Mucosa of stomach (tissue), 1 donor: Measurements from ENCODE around the gene SH3GL2.

Experiments
- H3K27me3 ChIP-seq: one replicate; pipeline ENCODE4 v1.7.0; 2013; ENCODE audit warnings: mild to moderate bottlenecking, low read length; ENCODE audit not compliant: control insufficient read depth, insufficient read depth
- H3K36me3 ChIP-seq: one replicate; pipeline ENCODE4 v1.7.0; 2013; ENCODE audit warnings: low read length; ENCODE audit not compliant: control insufficient read depth, insufficient read depth
- H3K4me1 ChIP-seq: one replicate; pipeline ENCODE4 v1.7.0; 2013; ENCODE audit warnings: mild to moderate bottlenecking, low read length; ENCODE audit not compliant: control insufficient read depth, insufficient read depth
- H3K4me3 ChIP-seq: one replicate; pipeline ENCODE4 v1.7.0; 2013; ENCODE audit warnings: low read length
- H3K9ac ChIP-seq: one replicate; pipeline ENCODE4 v1.7.0; 2013; ENCODE audit warnings: mild to moderate bottlenecking, low read length, moderate library complexity
- H3K9me3 ChIP-seq: one replicate; pipeline ENCODE4 v1.7.0; 2013; ENCODE audit warnings: mild to moderate bottlenecking, low read length, moderate library complexity; ENCODE audit not compliant: control insufficient read depth
- donor health status: Pancreatic carcinoma.

The SH3GL2 gene

DNA sequence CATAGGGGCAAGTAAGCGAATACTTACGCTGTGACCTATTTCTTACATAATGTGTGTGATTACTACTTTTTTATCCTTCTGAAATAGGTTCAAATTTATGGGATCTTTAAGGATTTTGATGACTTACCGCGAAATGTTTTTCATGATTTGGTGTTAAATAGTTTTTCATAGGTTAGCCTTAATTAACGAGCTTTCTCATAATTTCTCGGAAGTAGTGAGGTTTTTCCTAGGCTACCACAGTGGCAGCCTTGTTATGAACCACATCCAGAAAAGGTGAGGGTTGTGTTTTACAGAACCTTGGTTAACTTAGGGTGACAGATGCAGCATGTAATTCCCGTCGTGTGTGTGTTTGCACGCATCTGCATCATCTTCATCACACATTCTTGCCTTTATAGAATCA is 1.3 kb downstream of the SH3GL2 start:
- Histone ChIP-seq H3K27me3 (peaks cover 16% of the 10 kb centered on the region), H3K4me3 (no peak overlapping the region), H3K4me1 (no peaks in the 10 kb centered on the region), H3K9ac (no peak overlapping the region), H3K36me3 (no peaks in the 10 kb centered on the region), H3K9me3 (no peaks in the 10 kb centered on the region)

DNA sequence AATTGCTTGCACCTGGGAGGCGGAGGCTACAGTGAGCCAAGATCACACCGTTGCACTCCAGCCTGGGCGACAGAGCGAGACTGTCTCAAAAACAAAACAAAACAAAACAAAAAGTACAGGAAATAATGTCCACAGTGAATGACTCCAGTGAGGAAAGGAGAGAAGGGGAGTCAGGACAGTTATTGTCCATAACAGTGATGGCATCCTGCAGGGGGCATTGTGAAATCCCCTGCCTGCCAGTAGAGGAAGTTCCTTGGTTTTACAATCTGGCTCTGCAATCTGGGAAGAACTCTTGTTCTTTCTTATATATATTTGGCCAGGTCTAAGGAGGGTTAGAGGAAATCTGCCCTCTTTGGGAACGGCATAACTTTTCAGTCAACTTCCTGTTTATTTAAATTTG is 8.2 kb downstream of the SH3GL2 start:
- Histone ChIP-seq H3K27me3 (no peaks in the 10 kb centered on the region), H3K4me1 (no peaks in the 10 kb centered on the region), H3K9me3 (no peaks in the 10 kb centered on the region), H3K36me3 (no peaks in the 10 kb centered on the region), H3K4me3 (no peak overlapping the region), H3K9ac (no peak overlapping the region)

DNA sequence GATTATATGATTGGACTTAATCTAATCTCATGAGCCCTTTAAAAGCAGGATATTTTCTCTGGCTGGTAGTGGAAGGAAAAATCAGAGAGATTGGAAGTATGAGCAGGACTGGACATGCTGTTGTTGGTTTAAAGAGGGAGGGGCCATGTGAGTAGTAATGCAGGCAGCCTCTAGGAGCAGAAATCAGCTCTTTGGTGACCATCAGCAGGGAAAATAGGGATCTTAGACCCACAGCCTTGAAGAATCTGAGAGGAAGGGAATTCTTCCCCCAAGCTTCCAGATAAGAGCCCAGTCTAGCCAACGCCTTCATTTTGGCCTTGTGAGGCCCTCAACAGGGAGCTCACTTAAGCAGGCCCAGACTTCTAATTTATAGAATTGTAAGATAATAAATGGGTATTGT is 9.5 kb downstream of the SH3GL2 start:
- Histone ChIP-seq H3K27me3 (no peaks in the 10 kb centered on the region), H3K9ac (no peak overlapping the region), H3K4me3 (no peak overlapping the region), H3K9me3 (no peaks in the 10 kb centered on the region), H3K4me1 (no peaks in the 10 kb centered on the region), H3K36me3 (no peaks in the 10 kb centered on the region)

DNA sequence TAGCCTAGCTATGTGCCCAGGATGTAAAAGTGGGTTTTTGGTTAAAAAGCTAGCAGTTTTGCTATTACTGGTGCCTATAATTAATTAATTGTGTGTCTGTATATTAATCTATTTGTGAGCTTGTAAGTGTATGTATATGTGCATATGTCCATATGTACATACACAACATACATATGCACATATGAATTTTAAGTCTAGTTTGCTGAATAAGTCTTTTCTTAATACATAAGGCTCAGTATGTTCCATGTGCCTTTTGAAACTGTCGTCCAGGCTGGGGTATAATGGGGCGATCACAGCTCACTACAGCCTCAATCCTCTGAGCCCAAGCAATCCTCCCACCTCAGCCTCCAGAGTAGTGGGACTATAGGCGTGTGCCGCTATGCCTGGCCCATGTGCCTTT is 10.1 kb downstream of the SH3GL2 start:
- no peaks in the 10 kb centered on the region for H3K36me3 ChIP-seq
- no peaks in the 10 kb centered on the region for H3K27me3 ChIP-seq
- no peak overlapping the region for H3K9ac ChIP-seq
- H3K4me1 ChIP-seq = no peaks in the 10 kb centered on the region
- H3K4me3 ChIP-seq = no peak overlapping the region
- H3K9me3 ChIP-seq = no peaks in the 10 kb centered on the region

DNA sequence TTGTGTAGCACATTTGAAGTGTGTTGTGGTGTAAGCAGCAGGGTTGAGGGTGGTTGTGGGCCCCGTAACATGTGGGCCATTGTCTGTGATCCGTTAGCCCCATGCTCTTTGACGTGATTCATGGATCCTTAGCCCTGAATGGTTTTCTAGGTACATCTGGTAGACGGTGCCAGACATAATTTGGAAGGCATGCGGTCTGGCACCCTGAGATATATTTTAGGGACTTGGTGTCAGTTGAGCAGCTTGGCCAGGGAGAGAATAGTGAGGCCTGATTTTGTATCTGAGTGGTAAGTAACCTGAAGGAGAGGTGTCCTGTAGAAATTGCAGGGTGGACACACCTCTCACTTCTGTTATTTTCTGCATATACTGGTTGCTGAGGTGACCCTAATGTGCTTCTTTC is 10.9 kb downstream of the SH3GL2 start:
- Histone ChIP-seq H3K4me1 (no peaks in the 10 kb centered on the region), H3K9ac (no peak overlapping the region), H3K36me3 (no peaks in the 10 kb centered on the region), H3K4me3 (no peak overlapping the region), H3K27me3 (no peaks in the 10 kb centered on the region), H3K9me3 (no peaks in the 10 kb centered on the region)

DNA sequence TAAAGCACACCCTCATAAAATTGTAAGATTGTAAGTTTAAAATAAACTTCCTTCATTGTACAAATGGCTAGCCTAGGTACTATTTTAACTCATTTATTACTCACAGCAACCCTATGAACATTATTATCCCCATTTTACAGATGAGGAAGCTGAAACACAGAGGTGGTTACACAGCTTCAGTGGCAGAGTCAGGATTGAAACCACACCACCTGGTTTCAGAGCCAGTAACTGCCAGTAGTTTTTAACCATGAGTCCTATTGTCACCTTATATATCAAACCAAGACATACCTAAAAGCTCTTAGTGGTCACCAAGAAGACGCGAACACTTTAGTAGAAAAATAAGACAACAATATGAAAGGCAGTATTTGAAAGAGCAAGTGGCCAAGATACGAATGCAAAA is 16.1 kb downstream of the SH3GL2 start:
- Histone ChIP-seq H3K36me3 (no peaks in the 10 kb centered on the region), H3K4me3 (no peak overlapping the region), H3K27me3 (no peaks in the 10 kb centered on the region), H3K4me1 (no peaks in the 10 kb centered on the region), H3K9ac (no peak overlapping the region), H3K9me3 (no peaks in the 10 kb centered on the region)

DNA sequence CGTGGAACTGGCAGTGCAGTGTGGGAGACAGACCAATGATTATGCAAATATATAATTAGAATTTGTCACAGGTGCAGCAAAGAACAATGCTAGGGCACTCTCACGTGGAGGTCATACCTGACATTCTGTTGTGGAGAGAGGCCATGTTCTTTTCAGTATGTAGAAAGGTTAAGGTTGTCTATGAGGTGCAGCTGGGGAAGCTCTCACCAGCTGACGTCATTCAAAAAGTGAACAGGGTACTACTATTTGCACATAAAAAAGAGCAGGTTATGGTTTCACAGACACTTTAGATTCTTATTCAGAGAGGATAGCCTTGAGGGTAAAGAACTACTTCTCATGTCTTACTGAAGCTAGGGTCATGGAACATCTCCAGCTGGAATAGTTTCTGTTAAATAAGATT is 19.1 kb downstream of the SH3GL2 start:
- H3K9ac ChIP-seq = no peak overlapping the region
- no peaks in the 10 kb centered on the region for H3K9me3 ChIP-seq
- H3K36me3 ChIP-seq = no peaks in the 10 kb centered on the region
- H3K4me1 ChIP-seq = no peaks in the 10 kb centered on the region
- no peaks in the 10 kb centered on the region for H3K27me3 ChIP-seq
- H3K4me3 ChIP-seq = no peak overlapping the region

DNA sequence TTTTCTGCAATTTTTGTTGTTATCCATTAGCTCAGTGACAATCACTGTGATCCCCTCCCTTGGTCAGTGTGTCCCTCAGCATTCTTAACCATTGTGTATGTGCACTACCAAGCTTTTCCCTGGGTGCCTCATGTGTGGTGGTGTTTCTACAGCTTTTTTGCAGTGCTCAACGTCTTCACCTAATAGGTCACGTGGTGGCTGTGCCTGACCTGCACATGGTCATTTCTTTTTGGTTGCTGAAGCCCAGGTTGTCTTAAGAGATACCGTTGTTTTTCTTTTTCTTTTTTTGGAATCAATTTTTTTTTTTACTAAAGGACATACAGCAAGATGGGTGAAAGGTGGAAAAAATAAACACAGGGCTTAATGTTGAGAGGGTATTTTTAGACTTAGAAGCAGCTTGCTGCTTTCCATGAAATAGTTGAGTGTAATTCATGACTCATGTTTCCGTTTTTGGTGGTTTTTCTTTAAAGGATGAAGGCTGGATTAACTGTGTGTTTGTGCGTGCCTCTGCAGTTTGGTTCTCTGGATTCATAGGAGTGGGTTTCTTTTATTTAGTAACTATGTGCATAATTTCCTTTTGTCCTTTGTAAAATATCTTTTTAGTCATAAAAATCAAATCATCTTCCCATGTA is 22.2 kb downstream of the SH3GL2 start:
- Histone ChIP-seq H3K4me3 (no peak overlapping the region), H3K27me3 (no peaks in the 10 kb centered on the region), H3K9ac (no peak overlapping the region), H3K36me3 (no peaks in the 10 kb centered on the region), H3K4me1 (no peaks in the 10 kb centered on the region), H3K9me3 (no peaks in the 10 kb centered on the region)

DNA sequence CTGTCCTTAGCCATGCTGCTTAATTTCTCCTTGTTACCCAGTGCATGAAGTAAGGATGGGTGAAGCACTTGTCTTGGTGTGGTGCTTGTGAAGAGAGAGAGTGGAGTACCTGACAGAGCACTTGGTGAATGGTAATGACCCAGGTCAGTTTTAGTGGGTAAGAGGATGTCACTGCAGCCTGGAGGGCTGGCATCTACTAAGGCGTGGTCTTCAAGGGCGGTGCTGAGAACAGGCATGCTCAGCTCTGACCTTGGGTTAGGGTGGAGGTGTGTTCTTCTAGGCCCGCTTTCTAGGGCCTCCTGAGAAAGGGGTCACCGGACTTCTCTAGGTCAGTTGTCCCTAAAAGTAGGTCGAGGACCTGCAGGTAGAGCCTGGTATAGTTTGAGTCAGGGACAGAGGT is 25.7 kb downstream of the SH3GL2 start:
- no peak overlapping the region for H3K4me3 ChIP-seq
- H3K27me3 ChIP-seq = no peaks in the 10 kb centered on the region
- H3K4me1 ChIP-seq = no peaks in the 10 kb centered on the region

DNA sequence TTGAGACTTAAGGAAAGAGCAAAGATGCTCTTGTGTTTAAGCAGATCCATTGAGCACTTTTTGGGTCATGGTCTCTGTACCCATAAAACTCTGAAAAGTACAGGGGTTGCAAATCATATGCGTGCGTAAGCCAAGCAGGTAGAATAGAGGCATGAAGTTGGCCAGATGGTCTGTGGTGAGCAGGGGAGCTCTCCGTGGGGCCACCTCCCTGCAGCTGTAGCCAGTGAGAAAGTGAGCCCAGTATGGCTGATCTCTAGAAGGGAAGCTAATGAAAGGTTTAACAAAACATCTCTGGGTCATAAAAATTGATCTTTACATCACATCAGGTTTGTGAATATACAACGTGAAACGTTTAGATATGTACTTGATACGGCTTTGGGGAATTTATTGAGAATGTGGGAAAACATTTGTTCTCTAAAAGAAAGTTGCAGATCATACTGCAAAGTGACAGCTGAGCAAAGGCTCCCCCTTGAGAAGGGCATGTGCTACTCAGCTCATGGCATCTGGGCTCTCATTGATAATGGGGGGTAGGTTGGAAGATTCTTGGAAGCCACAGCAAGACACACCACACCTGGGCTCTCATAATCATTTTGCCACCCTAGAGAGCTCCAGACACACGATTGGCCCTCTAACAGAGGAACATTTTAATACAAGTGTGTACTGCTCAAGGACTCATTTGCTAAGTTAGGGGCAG is 30.6 kb downstream of the SH3GL2 start:
- H3K4me1 ChIP-seq = no peaks in the 10 kb centered on the region
- no peak overlapping the region for H3K9ac ChIP-seq
- no peaks in the 10 kb centered on the region for H3K9me3 ChIP-seq
- H3K36me3 ChIP-seq = no peaks in the 10 kb centered on the region
- no peak overlapping the region for H3K4me3 ChIP-seq
- H3K27me3 ChIP-seq = no peaks in the 10 kb centered on the region

More for the DNA sequence above, 25.7 kb downstream of the SH3GL2 start:
- Histone ChIP-seq H3K9me3 (no peaks in the 10 kb centered on the region), H3K36me3 (no peaks in the 10 kb centered on the region), H3K9ac (no peak overlapping the region)

DNA sequence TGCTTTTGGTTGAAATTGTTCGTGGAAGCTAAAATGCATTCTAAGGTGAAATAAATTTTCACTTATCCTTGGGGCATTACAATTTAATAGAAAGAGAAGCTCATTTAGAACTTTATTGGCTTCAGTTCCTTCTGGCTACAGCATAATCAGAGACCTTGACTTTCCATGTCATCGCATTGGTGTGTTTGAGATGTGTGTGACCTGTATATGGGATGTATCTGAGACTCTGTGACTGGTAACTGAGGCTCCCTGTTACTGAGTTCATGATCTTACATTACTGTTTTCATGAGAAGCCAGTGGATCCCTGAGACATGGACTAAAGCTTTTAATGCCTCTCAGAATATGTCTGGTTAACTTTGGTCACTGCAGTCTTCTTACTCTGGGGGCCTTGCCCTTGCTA is 32.5 kb downstream of the SH3GL2 start:
- H3K27me3 ChIP-seq = no peaks in the 10 kb centered on the region
- no peaks in the 10 kb centered on the region for H3K36me3 ChIP-seq
- no peak overlapping the region for H3K9ac ChIP-seq
- H3K4me3 ChIP-seq = no peak overlapping the region
- H3K9me3 ChIP-seq = no peaks in the 10 kb centered on the region
- H3K4me1 ChIP-seq = no peaks in the 10 kb centered on the region

DNA sequence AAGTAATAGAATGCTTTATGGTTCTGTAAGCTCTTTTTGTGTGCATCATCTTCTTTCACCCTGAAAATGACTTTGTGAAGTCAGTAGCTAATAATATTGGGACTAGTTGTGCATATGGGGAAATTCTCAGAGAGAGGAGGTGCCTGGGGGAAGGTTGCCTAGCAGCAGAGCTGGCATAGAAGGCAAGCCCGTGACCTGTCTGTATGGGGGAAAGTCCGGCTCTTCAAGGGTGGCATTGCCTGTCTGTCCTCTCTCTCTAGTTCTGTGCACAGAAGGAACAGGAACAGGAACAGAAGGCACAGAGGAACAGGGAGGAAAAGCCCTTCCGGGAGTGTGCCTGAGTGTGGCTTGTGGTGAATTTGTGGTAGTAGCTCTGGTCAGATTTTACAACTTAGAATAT is 33.1 kb downstream of the SH3GL2 start:
- Histone ChIP-seq H3K9ac (no peak overlapping the region), H3K4me3 (no peak overlapping the region), H3K9me3 (no peaks in the 10 kb centered on the region), H3K27me3 (no peaks in the 10 kb centered on the region), H3K36me3 (no peaks in the 10 kb centered on the region), H3K4me1 (no peaks in the 10 kb centered on the region)

DNA sequence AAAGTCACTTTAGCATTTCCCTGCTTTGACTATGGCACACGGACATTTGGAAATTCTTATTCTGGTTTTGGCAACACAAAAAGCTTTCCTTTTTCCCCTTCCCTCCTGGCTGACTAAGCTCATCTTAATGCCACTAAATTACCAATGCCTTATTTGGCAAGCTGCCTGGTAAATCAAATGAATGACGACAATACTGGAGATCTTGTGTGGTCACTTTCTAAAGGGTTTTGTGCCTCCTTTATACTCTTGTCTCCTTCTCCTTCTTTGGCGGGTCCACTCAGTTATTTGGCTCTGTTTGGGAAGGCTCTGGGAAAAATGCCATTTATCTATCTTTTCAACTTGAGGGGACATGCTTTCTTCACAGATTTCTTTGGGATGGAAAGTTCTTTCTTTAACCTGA is 34.9 kb downstream of the SH3GL2 start:
- no peaks in the 10 kb centered on the region for H3K9me3 ChIP-seq
- no peaks in the 10 kb centered on the region for H3K36me3 ChIP-seq
- H3K27me3 ChIP-seq = no peaks in the 10 kb centered on the region
- H3K4me3 ChIP-seq = no peak overlapping the region
- no peak overlapping the region for H3K9ac ChIP-seq
- H3K4me1 ChIP-seq = no peaks in the 10 kb centered on the region
